AG09319 (cell line): ENCODE measurements around the gene TEAD2.
"Not testable (repeated sequence)": the region's sequence is repeated elsewhere in the genome, so short reads cannot be mapped to it uniquely, and the experiment has no call there.

ENCODE experiments used
- DNase-seq: peaks from one replicate; pipeline ENCODE4 v3.0.0-alpha.2; 2010; ENCODE audit warnings: low read depth; ENCODE audit errors: extremely low read depth
- CTCF ChIP-seq: IDR thresholded peaks from 2 replicates; pipeline ENCODE4 v1.5.1; 2011; ENCODE audit warnings: low read depth, mild to moderate bottlenecking, inconsistent platforms, low read length, moderate library complexity

TEAD2 gene

GRCh38 chr19:49324801-49325576 is 37.2 kb downstream of the TEAD2 start, which contains the start of gene SLC6A16:
SLC6A16 (minus strand) TSS chr19:49325191; CDS start chr19:49311347, 13,844 bp downstream.
- no peak for TF ChIP-seq CTCF
- DNase-seq: no peak

- no peak for TF ChIP-seq CTCF
- DNase-seq: no peak
Measured at GRCh38 chr19:49318296-49318695, 43.9 kb downstream of the TEAD2 start.

GRCh38 chr19:49316284-49316683 is 45.9 kb downstream of the TEAD2 start:
- no peak for TF ChIP-seq CTCF

GRCh38 chr19:49315111-49315510 is 47.1 kb downstream of the TEAD2 start:
- no peak for DNase-seq
- TF ChIP-seq CTCF: no peak

More at GRCh38 chr19:49316284-49316683, 45.9 kb downstream of the TEAD2 start:
- no peak for DNase-seq

GRCh38 chr19:49309087-49309486 is 53.1 kb downstream of the TEAD2 start:
- TF ChIP-seq CTCF: no peak
- no peak for DNase-seq

- not testable (repeated sequence) for DNase-seq
Measured at GRCh38 chr19:49306734-49307133, 55.5 kb downstream of the TEAD2 start.

- DNase-seq: no peak
- TF ChIP-seq CTCF: no peak
Measured at GRCh38 chr19:49301866-49302252, 60.4 kb downstream of the TEAD2 start.
